ENCODE results near the gene USP34. TPM values are rescaled to one million over a fixed set of nuclear protein-coding genes. Genes with fewer than 3 reads are reported as not detected.

Gene USP34, protein sequence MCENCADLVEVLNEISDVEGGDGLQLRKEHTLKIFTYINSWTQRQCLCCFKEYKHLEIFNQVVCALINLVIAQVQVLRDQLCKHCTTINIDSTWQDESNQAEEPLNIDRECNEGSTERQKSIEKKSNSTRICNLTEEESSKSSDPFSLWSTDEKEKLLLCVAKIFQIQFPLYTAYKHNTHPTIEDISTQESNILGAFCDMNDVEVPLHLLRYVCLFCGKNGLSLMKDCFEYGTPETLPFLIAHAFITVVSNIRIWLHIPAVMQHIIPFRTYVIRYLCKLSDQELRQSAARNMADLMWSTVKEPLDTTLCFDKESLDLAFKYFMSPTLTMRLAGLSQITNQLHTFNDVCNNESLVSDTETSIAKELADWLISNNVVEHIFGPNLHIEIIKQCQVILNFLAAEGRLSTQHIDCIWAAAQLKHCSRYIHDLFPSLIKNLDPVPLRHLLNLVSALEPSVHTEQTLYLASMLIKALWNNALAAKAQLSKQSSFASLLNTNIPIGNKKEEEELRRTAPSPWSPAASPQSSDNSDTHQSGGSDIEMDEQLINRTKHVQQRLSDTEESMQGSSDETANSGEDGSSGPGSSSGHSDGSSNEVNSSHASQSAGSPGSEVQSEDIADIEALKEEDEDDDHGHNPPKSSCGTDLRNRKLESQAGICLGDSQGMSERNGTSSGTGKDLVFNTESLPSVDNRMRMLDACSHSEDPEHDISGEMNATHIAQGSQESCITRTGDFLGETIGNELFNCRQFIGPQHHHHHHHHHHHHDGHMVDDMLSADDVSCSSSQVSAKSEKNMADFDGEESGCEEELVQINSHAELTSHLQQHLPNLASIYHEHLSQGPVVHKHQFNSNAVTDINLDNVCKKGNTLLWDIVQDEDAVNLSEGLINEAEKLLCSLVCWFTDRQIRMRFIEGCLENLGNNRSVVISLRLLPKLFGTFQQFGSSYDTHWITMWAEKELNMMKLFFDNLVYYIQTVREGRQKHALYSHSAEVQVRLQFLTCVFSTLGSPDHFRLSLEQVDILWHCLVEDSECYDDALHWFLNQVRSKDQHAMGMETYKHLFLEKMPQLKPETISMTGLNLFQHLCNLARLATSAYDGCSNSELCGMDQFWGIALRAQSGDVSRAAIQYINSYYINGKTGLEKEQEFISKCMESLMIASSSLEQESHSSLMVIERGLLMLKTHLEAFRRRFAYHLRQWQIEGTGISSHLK (N-terminal part only)
- total RNA-seq = 117 and 135 TPM in 2 replicates

DNA sequence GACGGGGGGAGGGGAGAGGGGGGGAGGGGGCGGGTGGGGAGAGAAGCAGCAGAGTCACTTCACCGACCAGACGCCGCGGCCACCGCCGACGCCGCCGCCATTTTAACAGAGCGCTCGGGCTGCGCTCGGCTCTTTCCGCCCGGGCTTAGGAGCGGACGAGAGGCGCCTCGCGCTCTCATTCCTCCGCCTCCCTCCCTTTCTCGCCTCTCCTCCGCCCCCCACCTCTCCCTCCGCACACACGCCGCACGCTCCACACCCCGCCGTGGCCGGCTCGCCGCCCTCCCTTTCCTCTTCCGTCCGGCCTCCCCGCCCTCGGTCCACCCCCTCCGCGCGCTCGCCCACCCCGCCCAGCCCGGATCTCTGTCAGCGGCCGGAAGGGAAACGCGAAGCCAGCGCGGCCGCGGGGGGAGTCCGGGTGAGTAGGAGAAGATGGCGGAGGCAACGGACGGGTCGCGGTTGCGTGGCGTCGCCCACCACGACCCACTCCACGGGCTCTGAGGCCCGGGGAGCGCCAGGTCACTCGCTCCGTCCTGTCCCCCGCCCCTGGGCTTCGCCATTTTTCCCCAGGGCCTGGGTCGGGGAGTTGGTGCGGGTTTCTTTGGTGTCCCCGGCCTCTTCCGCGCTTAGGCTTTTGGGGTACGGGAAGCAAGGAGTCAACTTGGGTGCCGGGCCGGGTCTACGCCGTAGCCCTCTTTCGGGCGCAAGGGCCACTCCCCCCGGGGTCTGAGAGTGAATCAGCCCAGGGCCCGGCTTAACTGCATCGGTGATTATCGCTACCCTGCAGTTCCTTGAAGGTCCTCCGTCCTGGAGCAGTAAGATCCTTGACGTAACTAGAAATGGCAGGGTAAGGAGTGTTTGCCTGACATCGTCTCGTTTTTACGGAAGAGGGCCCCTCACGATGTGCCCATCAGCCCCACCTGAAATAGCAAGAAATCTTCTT is at the start of gene USP34:
Gene USP34 (minus strand): TSS at position 123 of the 940 bp plus-strand sequence. CDS start 395 bp downstream, outside the sequence.

DNA sequence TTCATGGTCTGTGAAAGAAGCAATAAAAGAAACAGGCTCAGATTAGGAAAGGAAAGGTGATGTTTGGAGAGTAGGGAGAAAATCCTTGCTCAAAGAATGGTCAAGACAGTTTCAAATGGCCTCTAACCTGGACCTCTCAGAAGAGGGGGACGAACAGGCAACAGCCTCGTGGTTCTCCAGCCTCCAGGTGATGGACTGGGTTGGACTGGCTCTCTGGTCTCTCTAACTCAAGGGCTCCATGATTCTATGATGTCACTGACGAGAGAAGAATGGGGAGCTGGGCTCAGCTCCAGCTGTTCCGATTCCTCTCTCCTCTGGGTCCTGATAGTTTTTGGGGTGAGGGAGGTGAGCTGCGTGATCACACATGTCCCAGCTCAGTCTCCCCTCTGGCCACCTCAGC is 309.0 kb downstream of the USP34 start, which contains the start of gene C2orf74:
Gene C2orf74 (plus strand): TSS at position 301 of the 400 bp plus-strand sequence. CDS start 327 bp downstream, outside the sequence.

Other genes starting within 250 kb of the USP34 start
- 308 and 361 TPM in 2 replicates for gene XPO1, start 67.3 kb upstream of the USP34 start, total RNA-seq